ENCODE data around the gene GGTLC3. TPM values are rescaled to one million over a fixed set of nuclear protein-coding genes. Genes with fewer than 3 reads are reported as not detected.
"Not testable (repeated sequence)": the region's sequence is repeated elsewhere in the genome, so short reads cannot be mapped to it uniquely, and the experiment has no call there.

The GGTLC3 gene
- total RNA-seq, 1 donor from 2014 or later = not detected

- not testable (repeated sequence) for DNase-seq
Observed at GRCh38 chr22:18513454-18513853, 4.5 kb downstream of the GGTLC3 start.

GRCh38 chr22:18512378-18512777, 5.6 kb downstream of the GGTLC3 start:
- DNase-seq = not testable (repeated sequence)

- DNase-seq = not testable (repeated sequence)
Observed at GRCh38 chr22:18511327-18511726, 6.6 kb downstream of the GGTLC3 start.

GRCh38 chr22:18496227-18496626, 21.7 kb downstream of the GGTLC3 start:
- DNase-seq = not testable (repeated sequence)

Other genes starting within 250 kb of the GGTLC3 start
- gene TMEM191B, start 9.6 kb upstream of the GGTLC3 start, total RNA-seq = 0.59 TPM
- gene RIMBP3, start 93.8 kb upstream of the GGTLC3 start, total RNA-seq = 0.30 TPM